A549 (cell line): ENCODE results near the gene GINS2. TPM values are rescaled to one million over a fixed set of nuclear protein-coding genes. Genes with fewer than 3 reads are reported as not detected.

Source experiments
- ATAC-seq, 2 experiments: fragments of 200-7000 bp in 1 of 2; fragments of >200 bp in 1 of 2; cut with Nextera tagmentation in 1 of 2; cut with Tn5 transposase in 1 of 2; 3 replicates each; pipeline versions ENCODE4 v1.8.0 to v1.9.1; 2018 to 2020; ENCODE audit warnings: mild to moderate bottlenecking in 1 of 2, moderate library complexity in 1 of 2
- CTCF ChIA-PET: fragments of 300-600 bp; sonication (Branson Sonifier 250); formaldehyde crosslinking; extraction: SDS; loops from one replicate; lab custom pipeline; 2021; ENCODE audit warnings: antibody characterized with exemption, inconsistent platforms; lab: Yijun Ruan, JAX
- POLR2A ChIA-PET: fragments of 350-600 bp; formaldehyde crosslinking; extraction: SDS; loops from one replicate; lab custom pipeline; 2021; ENCODE audit warnings: antibody characterized with exemption, inconsistent platforms; lab: Yijun Ruan, JAX
- DNase-seq, 2 experiments: peaks; one replicate each; pipeline versions ENCODE4 v3.0.0 to v3.0.0-alpha.2; 2011 to 2016; ENCODE audit warnings: low read depth in 1 of 2, low spot score in 1 of 2
- FAIRE-seq: peaks from 2 replicates; lab custom pipeline; 2011; peaks lifted over from hg19 to GRCh38; lab: Jason Lieb, UNC
- H3K27ac ChIP-seq, 2 experiments: fragments of >200 bp; sonication (Bioruptor Twin); formaldehyde crosslinking; 3 replicates each; pipeline ENCODE4 v1.5.1; 2016 to 2017
- H3K4me1 ChIP-seq: fragments of >200 bp; sonication (Bioruptor Twin); formaldehyde crosslinking; 3 replicates; pipeline ENCODE4 v1.6.1; 2016
- H3K4me2 ChIP-seq: fragments of >200 bp; sonication (Bioruptor Twin); formaldehyde crosslinking; 3 replicates; pipeline ENCODE4 v1.6.1; 2016
- H3K4me3 ChIP-seq: fragments of >200 bp; sonication (Bioruptor Twin); formaldehyde crosslinking; 3 replicates; pipeline ENCODE4 v1.5.1; 2016
- H3K9me3 ChIP-seq: fragments of >200 bp; sonication (Bioruptor Twin); formaldehyde crosslinking; 3 replicates; pipeline ENCODE4 v1.6.1; 2016
- BHLHE40 ChIP-seq: IDR thresholded peaks from 2 replicates; pipeline ENCODE4 v1.6.1; 2012; ENCODE audit warnings: low read depth, low read length, inconsistent platforms
- CEBPB ChIP-seq, 2 experiments: fragments of >200 bp in 1 of 2; sonication (Bioruptor Twin) in 1 of 2; formaldehyde crosslinking in 1 of 2; IDR thresholded peaks; 2 replicates each; pipeline ENCODE4 v1.6.1; 2012 to 2016
- CHD2 ChIP-seq: fragments of 150-350 bp; IDR thresholded peaks from 2 replicates; pipeline ENCODE4 v1.6.1; 2014; ENCODE audit warnings: low read length; ENCODE audit not compliant: partially characterized antibody
- CHD4 ChIP-seq: fragments of 200-600 bp; sonication (generic); IDR thresholded peaks from 2 replicates; pipeline ENCODE4 v1.6.1; 2016; ENCODE audit warnings: antibody characterized with exemption, mild to moderate bottlenecking, borderline replicate concordance
- EHF ChIP-seq: fragments of 250-450 bp; sonication (Bioruptor Pico); IDR thresholded peaks from 2 replicates; pipeline ENCODE4 v1.5.0; 2020; ENCODE audit warnings: mild to moderate bottlenecking
- EHMT2 ChIP-seq: fragments of 200-600 bp; sonication (generic); IDR thresholded peaks from 2 replicates; pipeline ENCODE4 v1.6.1; 2016; ENCODE audit warnings: antibody characterized with exemption, low read depth, mild to moderate bottlenecking, moderate library complexity
- ESRRA ChIP-seq: fragments of 150-350 bp; IDR thresholded peaks from 2 replicates; pipeline ENCODE4 v1.6.1; 2014; ENCODE audit warnings: mild to moderate bottlenecking, low read length, borderline replicate concordance
- GATA3 ChIP-seq: IDR thresholded peaks from 2 replicates; pipeline ENCODE4 v1.6.1; 2012; ENCODE audit warnings: borderline replicate concordance
- HDAC2 ChIP-seq: fragments of 200-600 bp; sonication (generic); IDR thresholded peaks from 2 replicates; pipeline ENCODE4 v1.6.1; 2016
- HOXB13 ChIP-seq: fragments of 250-450 bp; sonication (Bioruptor Pico); IDR thresholded peaks from 2 replicates; pipeline ENCODE4 v1.5.0; 2020; ENCODE audit warnings: low read depth, mild to moderate bottlenecking, moderate library complexity
- HOXB5 ChIP-seq: fragments of 250-450 bp; sonication (Bioruptor Pico); IDR thresholded peaks from 2 replicates; pipeline ENCODE4 v1.5.0; 2020; ENCODE audit warnings: mild to moderate bottlenecking, moderate library complexity
- JUNB ChIP-seq: fragments of >200 bp; sonication (Bioruptor Twin); formaldehyde crosslinking; IDR thresholded peaks from 2 replicates; pipeline ENCODE4 v1.6.1; 2016
- KDM1A ChIP-seq: fragments of 200-600 bp; sonication (generic); IDR thresholded peaks from 2 replicates; pipeline ENCODE4 v1.6.1; 2016; ENCODE audit warnings: low read depth, mild to moderate bottlenecking
- NR3C1 ChIP-seq: fragments of >200 bp; sonication (Bioruptor Twin); formaldehyde crosslinking; IDR thresholded peaks from 3 replicates; pipeline ENCODE4 v1.6.1; 2017
- POLR2A ChIP-seq: IDR thresholded peaks from 2 replicates; pipeline ENCODE4 v1.6.1; 2012; ENCODE audit warnings: mild to moderate bottlenecking, low read length
- POLR2AphosphoS2 ChIP-seq: conservative IDR thresholded peaks from 2 replicates; pipeline ENCODE4 v1.6.1; 2012; ENCODE audit warnings: low read length, improper control_type of control experiment, inconsistent platforms
- RAD21 ChIP-seq, 2 experiments: fragments of >200 bp in 1 of 2; sonication (Bioruptor Twin) in 1 of 2; formaldehyde crosslinking in 1 of 2; IDR thresholded peaks in 1 of 2; conservative IDR thresholded peaks in 1 of 2; 2 replicates in 1 of 2; 3 replicates in 1 of 2; pipeline ENCODE4 v1.6.1; 2012 to 2018; ENCODE audit warnings: inconsistent platforms in 1 of 2
- RARB ChIP-seq: fragments of 250-450 bp; sonication (Bioruptor Pico); IDR thresholded peaks from 2 replicates; pipeline ENCODE4 v1.8.0; 2021; ENCODE audit warnings: mild to moderate bottlenecking, moderate library complexity
- RCOR1 ChIP-seq: fragments of 150-350 bp; IDR thresholded peaks from 2 replicates; pipeline ENCODE4 v1.6.1; 2014; ENCODE audit warnings: antibody characterized with exemption, low read length, low read depth
- RFX5 ChIP-seq: fragments of 450-650 bp; IDR thresholded peaks from 2 replicates; pipeline ENCODE4 v1.7.1; 2014; ENCODE audit warnings: antibody characterized with exemption, mild to moderate bottlenecking, moderate library complexity
- RNF2 ChIP-seq: fragments of 200-600 bp; sonication (generic); IDR thresholded peaks from 2 replicates; pipeline ENCODE4 v1.6.1; 2016; ENCODE audit warnings: low read depth, mild to moderate bottlenecking, antibody characterized with exemption, moderate library complexity, borderline replicate concordance
- SREBF2 ChIP-seq: fragments of 450-650 bp; IDR thresholded peaks from 2 replicates; pipeline ENCODE4 v1.6.1; 2014; ENCODE audit warnings: mild to moderate bottlenecking, moderate library complexity
- ZC3H11A ChIP-seq: fragments of 450-650 bp; IDR thresholded peaks from 2 replicates; pipeline ENCODE4 v1.6.1; 2014; ENCODE audit warnings: antibody characterized with exemption, mild to moderate bottlenecking
- WGBS: methylation state at CpG from one replicate; pipeline ENCODE4 v1.1.6; 2017; ENCODE audit errors: missing lambda C conversion rate; 5-methylcytosine and 5-hydroxymethylcytosine counted together
- polyA plus RNA-seq, 4 experiments: library from polyadenylated mRNA; depleted of rRNA in 3 of 4; stranded (reverse); fragments of >200 nt; fragmentation: RNase III in 1 of 4; extraction: RNeasy Plus Mini Kit Qiagen cat#74134 plus additional on column Dnase treatment in 1 of 4; gene quantifications; 2 replicates in 3 of 4; 3 replicates in 1 of 4; pipeline ENCODE4 v1.2.3, GENCODE V29; 2011 to 2017
- TF ChIP-seq, protein P1 (sequence below): fragments of 250-450 bp; sonication (Bioruptor Pico); IDR thresholded peaks from 2 replicates; pipeline ENCODE4 v1.5.0; 2020; ENCODE audit warnings: low read depth, mild to moderate bottlenecking, moderate library complexity
- TF ChIP-seq, protein P2 (sequence below): IDR thresholded peaks from 2 replicates; pipeline ENCODE4 v1.6.1; 2012
- TF ChIP-seq, protein P3 (sequence below): fragments of 450-650 bp; IDR thresholded peaks from 2 replicates; pipeline ENCODE4 v1.6.1; 2014; ENCODE audit warnings: antibody characterized with exemption
- TF ChIP-seq, protein P4 (sequence below): fragments of 150-350 bp; IDR thresholded peaks from 2 replicates; pipeline ENCODE4 v1.6.1; 2014; ENCODE audit warnings: low read depth, mild to moderate bottlenecking, low read length
- TF ChIP-seq, protein P5 (sequence below): fragments of >200 bp; sonication (Bioruptor Twin); formaldehyde crosslinking; IDR thresholded peaks from 3 replicates; pipeline ENCODE4 v1.6.1; 2016
- TF ChIP-seq, protein P6 (sequence below): fragments of >200 bp; sonication (Bioruptor Twin); formaldehyde crosslinking; IDR thresholded peaks from 3 replicates; pipeline ENCODE4 v1.5.1; 2016
- TF ChIP-seq, protein P7 (sequence below): IDR thresholded peaks from 2 replicates; pipeline ENCODE4 v1.6.1; 2012

The GINS2 gene
- polyA plus RNA-seq, 2 of the 4 experiments (the other 2 are of a cell fraction), result 25.4 to 28.7 TPM

DNA sequence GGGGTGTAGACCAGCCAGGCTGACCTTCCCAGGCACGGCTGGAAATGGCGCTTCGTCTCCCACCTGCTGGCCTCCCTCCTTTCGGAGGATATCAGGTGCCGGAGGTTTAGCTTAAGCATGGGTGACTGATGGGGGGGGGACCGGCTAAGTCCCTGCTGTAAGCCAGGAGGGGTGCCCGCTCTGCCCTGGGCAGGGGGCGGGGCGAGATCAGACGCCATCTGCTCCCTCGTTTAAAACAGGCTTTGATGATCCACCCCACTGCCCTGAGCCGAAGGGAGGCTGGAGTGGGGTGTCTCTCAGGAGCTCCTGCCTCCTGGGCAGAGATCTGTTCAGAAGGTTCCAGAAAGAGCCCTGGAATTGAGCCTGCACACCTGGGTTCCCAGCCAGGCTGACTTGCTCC, 36.2 kb upstream of the GINS2 start:
- Histone ChIP-seq H3K27ac (no peak overlapping the region), H3K4me1 (no peaks in the 10 kb centered on the region), H3K9me3 (no peaks in the 10 kb centered on the region), H3K4me2 (no peak overlapping the region), H3K4me3 (no peak overlapping the region)
- TF ChIP-seq RFX5, result no peak
- no peak for TF ChIP-seq JUNB
- TF ChIP-seq, protein P1, sequence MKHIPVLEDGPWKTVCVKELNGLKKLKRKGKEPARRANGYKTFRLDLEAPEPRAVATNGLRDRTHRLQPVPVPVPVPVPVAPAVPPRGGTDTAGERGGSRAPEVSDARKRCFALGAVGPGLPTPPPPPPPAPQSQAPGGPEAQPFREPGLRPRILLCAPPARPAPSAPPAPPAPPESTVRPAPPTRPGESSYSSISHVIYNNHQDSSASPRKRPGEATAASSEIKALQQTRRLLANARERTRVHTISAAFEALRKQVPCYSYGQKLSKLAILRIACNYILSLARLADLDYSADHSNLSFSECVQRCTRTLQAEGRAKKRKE (CRISPR knock-in tag), result no peak
- TF ChIP-seq, protein P2, sequence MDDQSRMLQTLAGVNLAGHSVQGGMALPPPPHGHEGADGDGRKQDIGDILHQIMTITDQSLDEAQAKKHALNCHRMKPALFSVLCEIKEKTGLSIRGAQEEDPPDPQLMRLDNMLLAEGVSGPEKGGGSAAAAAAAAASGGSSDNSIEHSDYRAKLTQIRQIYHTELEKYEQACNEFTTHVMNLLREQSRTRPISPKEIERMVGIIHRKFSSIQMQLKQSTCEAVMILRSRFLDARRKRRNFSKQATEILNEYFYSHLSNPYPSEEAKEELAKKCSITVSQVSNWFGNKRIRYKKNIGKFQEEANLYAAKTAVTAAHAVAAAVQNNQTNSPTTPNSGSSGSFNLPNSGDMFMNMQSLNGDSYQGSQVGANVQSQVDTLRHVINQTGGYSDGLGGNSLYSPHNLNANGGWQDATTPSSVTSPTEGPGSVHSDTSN, result no peak
- TF ChIP-seq EHMT2, result no peak
- TF ChIP-seq RNF2, result no peak
- TF ChIP-seq SREBF2, result no peak
- no peak for TF ChIP-seq RARB (CRISPR knock-in tag)
- no peak for TF ChIP-seq POLR2A
- TF ChIP-seq HOXB5 (CRISPR knock-in tag), result no peak
- no peak for TF ChIP-seq ZC3H11A
- TF ChIP-seq, protein P3, sequence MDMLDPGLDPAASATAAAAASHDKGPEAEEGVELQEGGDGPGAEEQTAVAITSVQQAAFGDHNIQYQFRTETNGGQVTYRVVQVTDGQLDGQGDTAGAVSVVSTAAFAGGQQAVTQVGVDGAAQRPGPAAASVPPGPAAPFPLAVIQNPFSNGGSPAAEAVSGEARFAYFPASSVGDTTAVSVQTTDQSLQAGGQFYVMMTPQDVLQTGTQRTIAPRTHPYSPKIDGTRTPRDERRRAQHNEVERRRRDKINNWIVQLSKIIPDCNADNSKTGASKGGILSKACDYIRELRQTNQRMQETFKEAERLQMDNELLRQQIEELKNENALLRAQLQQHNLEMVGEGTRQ, result no peak
- TF ChIP-seq, protein P4, sequence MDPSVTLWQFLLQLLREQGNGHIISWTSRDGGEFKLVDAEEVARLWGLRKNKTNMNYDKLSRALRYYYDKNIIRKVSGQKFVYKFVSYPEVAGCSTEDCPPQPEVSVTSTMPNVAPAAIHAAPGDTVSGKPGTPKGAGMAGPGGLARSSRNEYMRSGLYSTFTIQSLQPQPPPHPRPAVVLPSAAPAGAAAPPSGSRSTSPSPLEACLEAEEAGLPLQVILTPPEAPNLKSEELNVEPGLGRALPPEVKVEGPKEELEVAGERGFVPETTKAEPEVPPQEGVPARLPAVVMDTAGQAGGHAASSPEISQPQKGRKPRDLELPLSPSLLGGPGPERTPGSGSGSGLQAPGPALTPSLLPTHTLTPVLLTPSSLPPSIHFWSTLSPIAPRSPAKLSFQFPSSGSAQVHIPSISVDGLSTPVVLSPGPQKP, result no peak
- no peak for TF ChIP-seq RAD21 (conservative IDR thresholded peaks at IDR 0.05 in 1 of 2, IDR thresholded peaks at IDR 0.05 in 1 of 2)
- TF ChIP-seq KDM1A, result no peak
- no peak for TF ChIP-seq HDAC2
- no peak for TF ChIP-seq CEBPB (IDR thresholded peaks at IDR 0.05)
- no peak for TF ChIP-seq GATA3
- TF ChIP-seq RCOR1, result no peak
- FAIRE-seq (no peak), DNase-seq (no peak), ATAC-seq (no peak)
- POLR2A ChIA-PET, result no interaction called here
- 91% methylated on average over 9 of the region's 12 CpGs for WGBS
- CTCF ChIA-PET, result interaction anchor here (0.7 to 15.5 kb wide), 6 partner anchors 6 to 66 kb away, joined by 3 to 130 read pairs (median 6); no protein-coding TSS in a partner anchor

DNA sequence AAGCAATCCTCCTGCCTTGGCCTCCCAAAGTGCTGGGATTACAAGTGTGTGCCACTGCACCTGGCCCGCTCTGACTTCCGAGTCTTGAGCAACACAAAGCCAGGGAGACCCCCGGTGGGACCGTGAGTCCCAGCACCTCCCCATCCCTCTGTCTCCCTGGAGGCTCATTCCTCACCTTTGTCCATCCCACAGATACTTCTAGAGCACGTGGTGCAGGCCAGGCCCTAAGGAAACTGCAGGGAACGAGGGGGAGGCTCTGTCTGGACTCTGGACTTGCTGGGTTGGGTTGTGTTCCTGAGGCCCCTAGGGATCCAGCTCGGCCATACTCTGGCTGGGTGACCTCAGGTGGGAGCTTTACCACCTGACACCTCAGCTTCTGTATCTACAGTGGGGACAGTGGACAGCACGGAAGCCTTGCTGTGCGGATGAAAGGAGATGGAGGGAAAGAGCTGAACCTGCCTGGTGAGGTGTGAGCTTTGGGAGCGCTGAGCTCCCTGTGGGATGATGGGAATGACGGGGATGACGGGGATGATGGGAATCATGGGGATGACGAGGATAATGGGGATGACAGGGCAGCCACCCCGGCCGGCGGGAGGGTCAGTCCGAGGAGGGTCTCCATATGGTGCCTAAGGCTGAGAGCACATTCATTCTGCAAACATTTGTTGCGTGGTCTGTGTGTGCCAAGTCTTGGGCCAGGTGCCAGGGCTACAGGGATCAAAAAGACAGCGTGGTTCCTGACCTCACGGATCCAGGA, 35.5 kb upstream of the GINS2 start:
- ChIA-PET POLR2A (no interaction called here), CTCF (interaction anchor here (0.7 to 15.5 kb wide), 5 partner anchors 5 to 65 kb away, joined by 3 to 130 read pairs (median 4); no protein-coding TSS in a partner anchor)
- H3K4me2 ChIP-seq, result no peak overlapping the region
- no peaks in the 10 kb centered on the region for H3K9me3 ChIP-seq
- no peak overlapping the region for H3K4me3 ChIP-seq
- H3K27ac ChIP-seq, result no peak overlapping the region
- DNase-seq (no peak), ATAC-seq (no peak), FAIRE-seq (no peak)
- H3K4me1 ChIP-seq, result no peaks in the 10 kb centered on the region
- WGBS, result 87% methylated on average over 19 of the region's 20 CpGs
- no peak for TF ChIP-seq ESRRA
- TF ChIP-seq, protein P5, sequence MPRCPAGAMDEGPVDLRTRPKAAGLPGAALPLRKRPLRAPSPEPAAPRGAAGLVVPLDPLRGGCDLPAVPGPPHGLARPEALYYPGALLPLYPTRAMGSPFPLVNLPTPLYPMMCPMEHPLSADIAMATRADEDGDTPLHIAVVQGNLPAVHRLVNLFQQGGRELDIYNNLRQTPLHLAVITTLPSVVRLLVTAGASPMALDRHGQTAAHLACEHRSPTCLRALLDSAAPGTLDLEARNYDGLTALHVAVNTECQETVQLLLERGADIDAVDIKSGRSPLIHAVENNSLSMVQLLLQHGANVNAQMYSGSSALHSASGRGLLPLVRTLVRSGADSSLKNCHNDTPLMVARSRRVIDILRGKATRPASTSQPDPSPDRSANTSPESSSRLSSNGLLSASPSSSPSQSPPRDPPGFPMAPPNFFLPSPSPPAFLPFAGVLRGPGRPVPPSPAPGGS, result no peak
- no peak for TF ChIP-seq BHLHE40
- no peak for TF ChIP-seq HDAC2
- TF ChIP-seq, protein P6, sequence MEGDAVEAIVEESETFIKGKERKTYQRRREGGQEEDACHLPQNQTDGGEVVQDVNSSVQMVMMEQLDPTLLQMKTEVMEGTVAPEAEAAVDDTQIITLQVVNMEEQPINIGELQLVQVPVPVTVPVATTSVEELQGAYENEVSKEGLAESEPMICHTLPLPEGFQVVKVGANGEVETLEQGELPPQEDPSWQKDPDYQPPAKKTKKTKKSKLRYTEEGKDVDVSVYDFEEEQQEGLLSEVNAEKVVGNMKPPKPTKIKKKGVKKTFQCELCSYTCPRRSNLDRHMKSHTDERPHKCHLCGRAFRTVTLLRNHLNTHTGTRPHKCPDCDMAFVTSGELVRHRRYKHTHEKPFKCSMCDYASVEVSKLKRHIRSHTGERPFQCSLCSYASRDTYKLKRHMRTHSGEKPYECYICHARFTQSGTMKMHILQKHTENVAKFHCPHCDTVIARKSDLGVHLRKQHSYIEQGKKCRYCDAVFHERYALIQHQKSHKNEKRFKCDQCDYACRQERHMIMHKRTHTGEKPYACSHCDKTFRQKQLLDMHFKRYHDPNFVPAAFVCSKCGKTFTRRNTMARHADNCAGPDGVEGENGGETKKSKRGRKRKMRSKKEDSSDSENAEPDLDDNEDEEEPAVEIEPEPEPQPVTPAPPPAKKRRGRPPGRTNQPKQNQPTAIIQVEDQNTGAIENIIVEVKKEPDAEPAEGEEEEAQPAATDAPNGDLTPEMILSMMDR, result no peak
- no peak for TF ChIP-seq JUNB
- no peak for TF ChIP-seq CEBPB (IDR thresholded peaks at IDR 0.05)
- no peak for TF ChIP-seq RNF2
- no peak for TF ChIP-seq EHF (CRISPR knock-in tag)
- TF ChIP-seq ZC3H11A, result no peak
- TF ChIP-seq NR3C1, result no peak
- TF ChIP-seq, protein P7, sequence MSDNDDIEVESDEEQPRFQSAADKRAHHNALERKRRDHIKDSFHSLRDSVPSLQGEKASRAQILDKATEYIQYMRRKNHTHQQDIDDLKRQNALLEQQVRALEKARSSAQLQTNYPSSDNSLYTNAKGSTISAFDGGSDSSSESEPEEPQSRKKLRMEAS, result no peak
- no peak for TF ChIP-seq HOXB13 (CRISPR knock-in tag)
- no peak for TF ChIP-seq CHD2
- no peak for TF ChIP-seq CHD4
- no peak for TF ChIP-seq POLR2AphosphoS2
